HG03469 (cell line): Measurements from ENCODE around the gene ADAMTS18.

Source experiments
- ATAC-seq: cut with Tn5 transposase; IDR thresholded peaks from one replicate; pipeline ENCODE4 v1.9.1; 2021; ENCODE audit warnings: mild to moderate bottlenecking, moderate library complexity, moderate number of reproducible peaks; ENCODE audit not compliant: unreplicated experiment

ADAMTS18 gene

GRCh38 chr16:77399066-77399465 lies 35.8 kb downstream of the ADAMTS18 start:
- no peak for ATAC-seq

- no peak for ATAC-seq
These were observed 36.3 kb downstream of the ADAMTS18 start for GRCh38 chr16:77398495-77398894.

GRCh38 chr16:77396461-77396860 lies 38.4 kb downstream of the ADAMTS18 start:
- ATAC-seq: no peak

- ATAC-seq: no peak
These were observed 40.1 kb downstream of the ADAMTS18 start for GRCh38 chr16:77394699-77395098.

GRCh38 chr16:77393955-77394354 lies 40.9 kb downstream of the ADAMTS18 start:
- ATAC-seq: no peak

- no peak for ATAC-seq
These were observed 47.0 kb downstream of the ADAMTS18 start for GRCh38 chr16:77387815-77388209.

GRCh38 chr16:77386831-77387814 lies 47.7 kb downstream of the ADAMTS18 start:
- no peak for ATAC-seq

- no peak for ATAC-seq
These were observed 49.4 kb downstream of the ADAMTS18 start for GRCh38 chr16:77385481-77385880.

- ATAC-seq: no peak
These were observed 51.1 kb downstream of the ADAMTS18 start for GRCh38 chr16:77383606-77384187.

GRCh38 chr16:77376358-77376757 lies 58.5 kb downstream of the ADAMTS18 start:
- ATAC-seq: no peak

GRCh38 chr16:77375396-77375795 lies 59.4 kb downstream of the ADAMTS18 start:
- no peak for ATAC-seq

GRCh38 chr16:77374384-77374783 lies 60.5 kb downstream of the ADAMTS18 start:
- ATAC-seq: no peak

- no peak for ATAC-seq
These were observed 61.1 kb downstream of the ADAMTS18 start for GRCh38 chr16:77373726-77374125.

- ATAC-seq: no peak
These were observed 70.1 kb downstream of the ADAMTS18 start for GRCh38 chr16:77364770-77365169.

GRCh38 chr16:77359065-77359502 lies 75.8 kb downstream of the ADAMTS18 start:
- no peak for ATAC-seq

GRCh38 chr16:77353587-77354263 lies 81.1 kb downstream of the ADAMTS18 start:
- ATAC-seq: no peak

- ATAC-seq: no peak
These were observed 90.5 kb downstream of the ADAMTS18 start for GRCh38 chr16:77344341-77344740.

GRCh38 chr16:77336637-77337036 lies 98.2 kb downstream of the ADAMTS18 start:
- ATAC-seq: no peak

- ATAC-seq: no peak
These were observed 99.1 kb downstream of the ADAMTS18 start for GRCh38 chr16:77335652-77336234.

- ATAC-seq: no peak
These were observed 102.0 kb downstream of the ADAMTS18 start for GRCh38 chr16:77332792-77333191.
